Neural cell (in vitro differentiated cells): ENCODE measurements around the gene IAPP.

Experiments
- CTCF ChIP-seq: fragments of 450-650 bp; IDR thresholded peaks from 2 replicates; pipeline ENCODE4 v1.5.1; 2014; ENCODE audit warnings: antibody characterized with exemption, mild to moderate bottlenecking, moderate library complexity; ENCODE audit not compliant: poor library complexity, severe bottlenecking
- EP300 ChIP-seq: fragments of 450-650 bp; conservative IDR thresholded peaks from 2 replicates; pipeline ENCODE4 v1.6.1; 2014; ENCODE audit warnings: antibody characterized with exemption, mild to moderate bottlenecking, moderate library complexity; ENCODE audit not compliant: poor library complexity, severe bottlenecking
- EZH2 ChIP-seq: fragments of 200-600, 300-800 bp; shearing (Covaris generic), sonication (generic); IDR thresholded peaks from 2 replicates; pipeline ENCODE4 v1.6.1; 2014; ENCODE audit warnings: antibody characterized with exemption, low read length, borderline replicate concordance, mild to moderate bottlenecking; ENCODE audit not compliant: insufficient read depth, poor library complexity, severe bottlenecking
- MXI1 ChIP-seq: fragments of 450-650 bp; conservative IDR thresholded peaks from 2 replicates; pipeline ENCODE4 v1.6.1; 2014; ENCODE audit warnings: antibody characterized with exemption, mild to moderate bottlenecking; ENCODE audit not compliant: poor library complexity, severe bottlenecking
- POLR2AphosphoS5 ChIP-seq: IDR thresholded peaks from 2 replicates; pipeline ENCODE4 v1.6.1; 2012
- RAD21 ChIP-seq: fragments of 450-650 bp; conservative IDR thresholded peaks from 2 replicates; pipeline ENCODE4 v1.6.1; 2014; ENCODE audit warnings: antibody characterized with exemption, mild to moderate bottlenecking, moderate library complexity
- TAF1 ChIP-seq: IDR thresholded peaks from 2 replicates; pipeline ENCODE4 v1.6.1; 2012; ENCODE audit warnings: low read depth

GRCh38 chr12:21353948-21354347 lies 18.8 kb upstream of the IAPP start:
- TF ChIP-seq CTCF = no peak
- TF ChIP-seq EZH2 = no peak
- no peak for TF ChIP-seq EP300
- TF ChIP-seq RAD21 = no peak
- TF ChIP-seq POLR2AphosphoS5 = no peak
- no peak for TF ChIP-seq MXI1
- no peak for TF ChIP-seq TAF1
